Activated CD4-positive, alpha-beta T cell treated with anti-CD3 and anti-CD28 coated beads for 36 hours (primary cell): ENCODE data around the gene PXT1. TPM values are rescaled to one million over a fixed set of nuclear protein-coding genes. Genes with fewer than 3 reads are reported as not detected.
"Not testable (repeated sequence)": the region's sequence is repeated elsewhere in the genome, so short reads cannot be mapped to it uniquely, and the experiment has no call there.

Experiments used
- ATAC-seq: fragments of 200-7000 bp; cut with Tn5 transposase; one replicate; pipeline ENCODE4 v1.10.0; 2021; ENCODE audit warnings: mild to moderate bottlenecking, moderate library complexity
- CTCF ChIA-PET: fragments of 350-600 bp; sonication (Branson Sonifier 250); formaldehyde crosslinking; loops from one replicate; lab custom pipeline; 2021; ENCODE audit warnings: antibody characterized with exemption; lab: Charles Lee
- POLR2A ChIA-PET: fragments of 350-600 bp; sonication (Branson Sonifier 250); formaldehyde crosslinking; loops from one replicate; lab custom pipeline; 2021; ENCODE audit warnings: antibody characterized with exemption, inconsistent platforms; lab: Charles Lee
- DNase-seq: peaks from one replicate; pipeline ENCODE4 v3.0.0-alpha.2; 2020
- H3K27ac Mint-ChIP-seq: one replicate; pipeline ENCODE4 v1.8.0; 2021; ENCODE audit warnings: mixed read lengths
- H3K27me3 Mint-ChIP-seq: one replicate; pipeline ENCODE4 v1.8.0; 2021; ENCODE audit warnings: mixed read lengths
- H3K36me3 Mint-ChIP-seq: one replicate; pipeline ENCODE4 v1.8.0; 2021; ENCODE audit warnings: low read depth, mixed read lengths
- H3K4me1 Mint-ChIP-seq: one replicate; pipeline ENCODE4 v1.8.0; 2021; ENCODE audit warnings: mixed read lengths
- H3K4me3 Mint-ChIP-seq: one replicate; pipeline ENCODE4 v1.8.0; 2021; ENCODE audit warnings: mild to moderate bottlenecking, moderate library complexity, mixed read lengths
- H3K9me3 Mint-ChIP-seq: one replicate; pipeline ENCODE4 v1.8.0; 2021; ENCODE audit warnings: low read depth, mixed read lengths
- intact Hi-C, 2 experiments: fragments of 100-400 bp; cut with DNase I in 1 of 2; cut with micrococcal nuclease in 1 of 2; formaldehyde crosslinking; loops; one replicate each; pipeline versions ENCODE4 v1.14.2 to v1.15.1; 2022 to 2024; cut with DNase I, micrococcal nuclease
- total RNA-seq, 2 experiments: library from RNA; stranded (reverse); gene quantifications; one replicate each; pipeline ENCODE4 v1.2.3, GENCODE V29; 2021

PXT1 gene
- total RNA-seq, 2 experiments from 2014 or later, result 0.11 to 0.14 TPM

DNA sequence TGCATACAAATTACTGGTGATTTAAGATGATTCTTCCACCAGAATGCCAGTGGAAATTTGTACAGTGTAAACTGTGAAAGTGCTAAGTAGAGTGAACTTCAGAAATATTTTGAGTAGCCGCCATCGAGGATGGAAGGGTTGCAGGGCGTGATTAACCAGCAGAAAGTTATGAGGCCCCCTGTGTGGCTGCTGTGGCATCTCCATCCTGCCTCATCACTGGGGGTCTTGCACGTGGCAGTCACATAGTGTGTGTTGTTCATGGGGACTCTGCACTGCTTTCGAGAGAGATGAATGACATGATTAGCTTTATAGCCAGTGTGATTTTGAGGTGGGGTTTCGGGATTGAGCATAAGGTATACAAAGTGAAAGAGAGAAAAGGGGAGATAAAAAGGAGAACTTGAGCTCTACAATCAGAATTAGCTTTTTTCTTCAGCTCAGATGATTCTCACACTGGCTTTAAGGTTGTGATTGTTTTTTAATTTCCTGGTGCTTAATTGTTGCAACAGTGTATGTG is 26.6 kb upstream of the PXT1 start:
- POLR2A ChIA-PET, result no interaction called here
- CTCF ChIA-PET, result no interaction called here
- intact Hi-C loops, result no loop called here
- ATAC-seq (no peak), DNase-seq (no peak)
- H3K27ac Mint-ChIP-seq, result no peak overlapping the region
- peaks cover 5% of the 10 kb centered on the region for H3K4me1 Mint-ChIP-seq
- no peak overlapping the region for H3K4me3 Mint-ChIP-seq
- H3K9me3 Mint-ChIP-seq, result no peaks in the 10 kb centered on the region
- no peaks in the 10 kb centered on the region for H3K27me3 Mint-ChIP-seq
- H3K36me3 Mint-ChIP-seq, result peaks cover 11% of the 10 kb centered on the region

DNA sequence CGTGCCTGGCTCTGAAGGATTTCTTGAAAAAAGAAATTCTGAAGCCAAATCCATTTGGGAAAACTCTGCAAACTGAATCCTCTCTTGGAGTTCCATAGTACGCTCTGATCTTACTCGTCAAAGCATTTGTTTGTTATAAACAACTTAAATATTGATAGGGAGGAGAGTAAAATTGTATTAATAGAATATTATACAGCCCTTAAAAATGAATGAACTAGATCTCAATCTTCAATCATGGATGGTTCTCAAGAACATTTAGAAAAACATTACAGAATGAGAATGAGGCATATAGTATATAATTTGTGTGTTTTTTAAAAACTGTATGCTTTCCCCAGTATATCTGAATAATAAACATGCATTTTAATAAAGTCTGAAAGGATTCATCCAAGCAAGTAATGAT is 25.0 kb upstream of the PXT1 start:
- DNase-seq (no peak), ATAC-seq (no peak)
- Mint-ChIP-seq H3K36me3 (peaks cover 13% of the 10 kb centered on the region), H3K27me3 (no peaks in the 10 kb centered on the region), H3K9me3 (no peaks in the 10 kb centered on the region), H3K27ac (no peak overlapping the region), H3K4me1 (peaks cover 12% of the 10 kb centered on the region), H3K4me3 (no peak overlapping the region)
- intact Hi-C loops, result no loop called here
- CTCF ChIA-PET, result no interaction called here
- POLR2A ChIA-PET, result no interaction called here

DNA sequence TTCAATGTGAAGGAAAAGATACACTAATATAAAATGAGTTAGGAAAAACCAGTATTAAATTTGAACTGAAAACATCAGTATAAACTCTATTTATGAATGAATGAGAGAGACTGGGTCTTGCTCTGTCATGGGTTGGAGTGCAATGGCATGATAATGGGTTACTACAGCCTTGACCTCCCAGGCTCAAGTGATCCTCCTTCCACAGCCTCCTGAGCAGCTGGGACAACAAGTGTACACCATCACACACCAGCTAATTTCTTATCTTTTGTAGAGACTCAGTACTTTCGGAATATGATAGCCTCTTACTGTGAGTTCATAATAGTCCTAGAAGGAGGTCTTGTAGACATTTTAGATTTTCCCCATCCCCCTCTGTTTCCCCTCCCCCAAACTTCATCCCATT is 21.6 kb upstream of the PXT1 start:
- H3K4me1 Mint-ChIP-seq, result peaks cover 24% of the 10 kb centered on the region
- H3K9me3 Mint-ChIP-seq, result no peaks in the 10 kb centered on the region
- no peak overlapping the region for H3K4me3 Mint-ChIP-seq
- H3K27me3 Mint-ChIP-seq, result no peaks in the 10 kb centered on the region
- ATAC-seq (no peak), DNase-seq (no peak)
- no peak overlapping the region for H3K27ac Mint-ChIP-seq
- peaks cover 19% of the 10 kb centered on the region for H3K36me3 Mint-ChIP-seq
- CTCF ChIA-PET, result interaction anchor here (1.0 kb wide), 1 partner anchor 14 kb away, joined by 3 read pairs; no protein-coding TSS in a partner anchor
- intact Hi-C loops, result no loop called here
- POLR2A ChIA-PET, result no interaction called here

DNA sequence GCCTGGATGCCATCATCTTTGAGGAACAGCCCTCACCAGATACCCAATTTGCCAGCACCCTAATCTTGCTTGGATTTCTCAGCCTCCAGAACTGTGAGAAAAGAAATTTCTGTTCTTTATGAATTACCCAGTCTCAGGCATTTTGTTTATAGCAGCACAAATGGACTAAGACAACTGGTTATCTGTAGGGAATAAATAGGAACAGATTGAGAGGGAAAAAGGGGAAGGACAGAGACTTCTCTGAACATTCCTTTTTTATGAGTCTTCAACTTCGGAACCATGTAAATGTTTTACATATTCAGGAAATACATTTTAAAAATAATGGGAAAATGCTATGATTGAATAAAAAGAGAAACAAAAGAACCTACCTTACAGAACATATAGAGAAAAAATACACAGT is 21.0 kb upstream of the PXT1 start:
- POLR2A ChIA-PET, result interaction anchor here (0.6 kb wide), 1 partner anchor 32 kb away, joined by 4 read pairs; no protein-coding TSS in a partner anchor
- CTCF ChIA-PET, result interaction anchor here (1.0 kb wide), 1 partner anchor 14 kb away, joined by 3 read pairs; no protein-coding TSS in a partner anchor
- intact Hi-C loops, result no loop called here

DNA sequence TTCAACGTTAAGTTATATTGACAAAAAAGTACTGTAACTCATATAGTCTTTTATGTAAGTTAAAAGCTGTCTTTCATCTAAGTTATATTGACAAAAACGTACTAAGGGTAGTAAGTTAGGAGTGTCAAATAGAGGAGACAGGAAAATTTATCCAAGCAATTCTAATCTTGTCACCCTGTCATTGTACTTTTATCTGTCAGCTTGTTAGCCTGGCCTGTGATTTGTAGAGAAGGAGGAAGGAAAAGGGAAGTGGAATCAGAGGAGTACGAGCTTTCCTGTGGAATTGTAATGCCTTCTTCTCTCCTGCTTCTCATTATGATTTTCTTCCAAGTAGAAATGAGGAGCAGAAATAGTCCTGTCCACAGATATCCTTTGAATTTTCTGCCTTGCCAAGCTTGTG is 19.0 kb upstream of the PXT1 start:
- CTCF ChIA-PET, result interaction anchor here (0.8 kb wide), 1 partner anchor 54 kb away, joined by 3 read pairs; no protein-coding TSS in a partner anchor
- H3K4me3 Mint-ChIP-seq, result no peak overlapping the region
- no peak overlapping the region for H3K27ac Mint-ChIP-seq
- no peaks in the 10 kb centered on the region for H3K27me3 Mint-ChIP-seq
- peaks cover 21% of the 10 kb centered on the region for H3K36me3 Mint-ChIP-seq
- H3K4me1 Mint-ChIP-seq, result peaks cover 25% of the 10 kb centered on the region
- ATAC-seq (no peak), DNase-seq (no peak)
- POLR2A ChIA-PET, result interaction anchor here (0.6 kb wide), 1 partner anchor 144 kb away, joined by 3 read pairs; no protein-coding TSS in a partner anchor
- intact Hi-C loops, result no loop called here
- no peaks in the 10 kb centered on the region for H3K9me3 Mint-ChIP-seq

More for the DNA sequence above, 21.0 kb upstream of the PXT1 start:
- H3K36me3 Mint-ChIP-seq, result peaks cover 19% of the 10 kb centered on the region
- no peak overlapping the region for H3K4me3 Mint-ChIP-seq
- ATAC-seq (no peak), DNase-seq (no peak)
- no peaks in the 10 kb centered on the region for H3K27me3 Mint-ChIP-seq
- peaks cover 21% of the 10 kb centered on the region for H3K4me1 Mint-ChIP-seq
- no peaks in the 10 kb centered on the region for H3K9me3 Mint-ChIP-seq
- H3K27ac Mint-ChIP-seq, result no peak overlapping the region

DNA sequence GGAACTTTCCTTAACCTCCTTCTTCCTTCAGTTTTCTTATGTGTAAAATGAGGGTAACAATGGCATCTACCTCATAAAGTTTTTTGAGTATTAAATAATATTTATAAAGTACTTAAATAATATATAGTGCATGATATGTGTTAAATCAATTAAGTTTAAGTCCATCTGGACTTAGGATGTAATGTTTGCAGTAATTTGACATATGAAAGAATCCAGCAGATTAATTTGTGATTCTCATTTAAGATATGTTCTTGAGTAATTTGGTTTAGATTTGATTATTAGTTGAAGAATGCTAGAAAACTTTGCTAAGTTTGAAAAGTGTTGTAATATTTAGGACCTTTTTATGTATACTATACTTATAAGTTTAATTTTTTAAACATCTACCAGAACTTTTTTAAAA is 18.3 kb upstream of the PXT1 start:
- no peaks in the 10 kb centered on the region for H3K27me3 Mint-ChIP-seq
- peaks cover 25% of the 10 kb centered on the region for H3K4me1 Mint-ChIP-seq
- no peak overlapping the region for H3K27ac Mint-ChIP-seq
- peaks cover 21% of the 10 kb centered on the region for H3K36me3 Mint-ChIP-seq
- no peak overlapping the region for H3K4me3 Mint-ChIP-seq
- DNase-seq (no peak), ATAC-seq (no peak)
- ChIA-PET POLR2A (no interaction called here), CTCF (interaction anchor here (0.8 kb wide), 1 partner anchor 54 kb away, joined by 3 read pairs; no protein-coding TSS in a partner anchor)
- intact Hi-C loops, result no loop called here
- no peaks in the 10 kb centered on the region for H3K9me3 Mint-ChIP-seq

DNA sequence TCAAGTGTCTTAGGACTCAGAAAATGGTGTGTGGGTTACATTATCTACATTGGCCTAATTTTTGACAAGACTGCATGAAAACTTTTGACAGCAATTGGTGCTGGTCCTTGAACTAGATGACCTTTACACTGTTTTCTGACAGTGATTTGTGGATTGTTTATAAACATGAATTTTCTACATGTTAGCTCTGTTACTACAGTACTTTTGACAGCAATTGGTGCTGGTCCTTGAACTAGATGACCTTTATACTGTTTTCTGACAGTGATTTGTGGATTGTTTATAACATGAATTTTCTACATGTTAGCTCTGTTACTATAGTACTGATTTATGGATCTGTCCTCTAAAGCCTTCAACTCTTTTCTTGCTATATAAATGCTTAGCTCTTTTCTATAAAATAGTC is 16.8 kb upstream of the PXT1 start:
- H3K27me3 Mint-ChIP-seq, result no peaks in the 10 kb centered on the region
- ChIA-PET CTCF (interaction anchor here (1.1 kb wide), 1 partner anchor 36 kb away, joined by 3 read pairs; no protein-coding TSS in a partner anchor), POLR2A (interaction anchor here (0.7 kb wide), 1 partner anchor 9 kb away, joined by 4 read pairs; no protein-coding TSS in a partner anchor)
- DNase-seq (no peak), ATAC-seq (no peak)
- H3K27ac Mint-ChIP-seq, result no peak overlapping the region
- H3K4me1 Mint-ChIP-seq, result peaks cover 24% of the 10 kb centered on the region
- H3K36me3 Mint-ChIP-seq, result peaks cover 22% of the 10 kb centered on the region
- no peaks in the 10 kb centered on the region for H3K9me3 Mint-ChIP-seq
- H3K4me3 Mint-ChIP-seq, result no peak overlapping the region
- intact Hi-C loops, result no loop called here

DNA sequence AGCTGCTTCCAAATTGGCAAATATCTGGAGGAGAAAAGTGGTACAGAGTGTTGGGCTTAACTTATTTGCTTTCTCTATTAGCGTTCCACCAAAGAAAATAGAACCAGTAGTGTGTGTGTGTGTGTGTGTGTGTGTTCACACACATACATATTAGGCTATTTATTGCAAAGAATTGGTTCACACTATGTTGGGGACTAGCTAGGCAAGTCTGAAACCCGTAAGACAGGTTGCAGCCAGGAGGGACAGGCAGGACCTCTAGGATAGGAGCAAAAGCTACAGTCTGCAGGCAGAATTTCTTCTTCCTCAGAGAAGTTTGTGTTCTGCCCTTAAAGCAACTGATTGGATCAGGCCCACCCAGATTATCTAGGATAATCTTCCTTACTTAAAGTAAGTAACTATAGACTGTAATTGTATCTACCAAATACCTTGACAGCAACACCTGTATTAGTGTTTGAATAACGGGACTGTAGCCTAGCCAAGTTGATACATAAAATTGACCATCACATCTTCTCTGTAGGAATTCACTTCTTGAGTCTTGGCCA is 12.9 kb upstream of the PXT1 start:
- DNase-seq, result no peak
- Mint-ChIP-seq H3K36me3 (peaks cover 20% of the 10 kb centered on the region), H3K27ac (no peak overlapping the region), H3K4me3 (no peak overlapping the region), H3K9me3 (no peaks in the 10 kb centered on the region), H3K27me3 (no peaks in the 10 kb centered on the region), H3K4me1 (peaks cover 15% of the 10 kb centered on the region)
- POLR2A ChIA-PET, result interaction anchor here (0.6 kb wide), 2 partner anchors 65 to 985 kb away, joined by 3 to 8 read pairs; no protein-coding TSS in a partner anchor
- CTCF ChIA-PET, result interaction anchor here (0.6 to 0.8 kb wide), 3 partner anchors 22 to 323 kb away, joined by 3 to 4 read pairs (median 3); no protein-coding TSS in a partner anchor
- intact Hi-C loops, result no loop called here
- ATAC-seq, result no peak

DNA sequence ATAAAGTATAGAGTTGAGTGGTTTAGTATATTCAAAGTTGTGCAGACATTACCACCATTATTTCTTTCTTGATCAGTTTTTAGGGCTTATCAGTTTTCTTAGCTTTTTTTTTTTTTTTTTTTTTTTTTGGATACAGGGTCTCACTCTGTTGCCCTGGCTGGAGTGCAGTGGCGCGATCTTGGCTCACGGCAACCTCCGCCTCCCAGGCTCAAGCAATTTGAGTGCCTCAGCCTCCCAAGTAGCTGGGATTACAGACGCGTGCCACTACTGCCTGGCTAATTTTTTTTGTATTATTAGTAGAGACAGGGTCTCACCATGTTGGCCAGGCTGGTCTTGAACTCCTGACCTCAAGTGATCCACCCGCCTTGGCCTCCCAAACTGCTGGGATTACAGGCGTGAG is 10.2 kb upstream of the PXT1 start:
- H3K4me3 Mint-ChIP-seq, H3K27ac Mint-ChIP-seq, H3K27me3 Mint-ChIP-seq, ATAC-seq, H3K9me3 Mint-ChIP-seq, DNase-seq, intact Hi-C loops: not testable (repeated sequence)
- POLR2A ChIA-PET, result interaction anchor here (0.8 kb wide), 1 partner anchor 140 kb away, joined by 3 read pairs; no protein-coding TSS in a partner anchor
- Mint-ChIP-seq H3K36me3 (peaks cover 34% of the 10 kb centered on the region), H3K4me1 (peaks cover 19% of the 10 kb centered on the region)
- CTCF ChIA-PET, result interaction anchor here (1.2 kb wide), 1 partner anchor 24 kb away, joined by 3 read pairs; no protein-coding TSS in a partner anchor

DNA sequence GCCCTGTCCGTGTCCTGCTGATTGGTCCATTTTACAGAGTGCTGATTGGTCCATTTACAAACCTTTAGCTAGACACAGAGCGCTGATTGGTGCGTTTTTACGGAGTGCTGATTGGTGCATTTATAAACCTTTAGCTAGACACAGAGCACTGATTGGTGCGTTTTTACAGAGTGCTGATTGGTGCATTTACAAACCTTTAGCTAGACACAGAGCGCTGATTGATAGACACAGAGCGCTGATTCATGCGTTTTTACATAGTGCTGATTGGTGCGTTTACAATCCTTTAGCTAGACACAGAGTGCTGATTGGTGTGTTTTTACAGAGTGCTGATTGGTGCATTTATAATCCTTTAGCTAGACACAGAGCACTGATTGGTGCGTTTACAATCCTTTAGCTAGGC is 6.5 kb upstream of the PXT1 start:
- ATAC-seq, H3K4me3 Mint-ChIP-seq, H3K27me3 Mint-ChIP-seq, intact Hi-C loops, H3K9me3 Mint-ChIP-seq, H3K27ac Mint-ChIP-seq, DNase-seq: not testable (repeated sequence)
- peaks cover 33% of the 10 kb centered on the region for H3K36me3 Mint-ChIP-seq
- H3K4me1 Mint-ChIP-seq, result peaks cover 32% of the 10 kb centered on the region
- POLR2A ChIA-PET, result interaction anchor here (0.7 kb wide), 1 partner anchor 425 kb away, joined by 3 read pairs; no protein-coding TSS in a partner anchor
- CTCF ChIA-PET, result interaction anchor here (1.3 to 1.5 kb wide), 2 partner anchors 19 to 354 kb away, joined by 3 to 5 read pairs; no protein-coding TSS in a partner anchor

DNA sequence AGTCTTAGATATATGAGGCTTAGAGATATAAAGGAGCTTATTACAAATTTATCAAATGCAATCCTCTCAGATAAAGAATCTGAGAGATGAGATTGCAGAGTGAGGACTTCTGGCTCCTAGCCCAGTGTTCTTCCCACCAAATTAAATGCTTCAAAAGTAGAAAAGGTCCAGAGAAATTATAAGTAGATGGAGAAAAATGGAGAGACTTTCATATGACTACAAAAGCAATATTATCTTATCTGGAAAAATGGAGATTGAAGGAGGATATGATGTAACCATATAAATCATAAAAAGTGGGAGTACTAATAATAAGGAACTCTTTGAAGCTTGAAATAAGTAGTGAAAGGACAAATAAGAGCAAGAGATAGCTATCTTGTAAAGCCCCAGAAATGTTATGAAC is 3.0 kb upstream of the PXT1 start:
- no peak for ATAC-seq
- Mint-ChIP-seq H3K27me3 (no peaks in the 10 kb centered on the region), H3K9me3 (no peaks in the 10 kb centered on the region), H3K36me3 (peaks cover 23% of the 10 kb centered on the region), H3K4me3 (peak overlapping the region; percentile 4), H3K27ac (peak overlapping the region; percentile 56), H3K4me1 (peaks cover 37% of the 10 kb centered on the region)
- ChIA-PET CTCF (interaction anchor here (1.4 to 1.7 kb wide), 3 partner anchors 17 to 43 kb away, joined by 3 to 9 read pairs (median 5); no protein-coding TSS in a partner anchor), POLR2A (no interaction called here)
- intact Hi-C loops, result no loop called here
- no peak for DNase-seq
